H9 (cell line): Measurements from ENCODE around the gene NFYC. TPM values are rescaled to one million over a fixed set of nuclear protein-coding genes. Genes with fewer than 3 reads are reported as not detected.
A peak's percentile ranks its signal among the peaks of the same experiment; 100 is the strongest.

Source experiments
- DNase-seq: peaks from one replicate; pipeline ENCODE4 v3.0.0-alpha.2; 2017
- H2AFZ ChIP-seq: one replicate; pipeline ENCODE4 v1.6.1; 2013; ENCODE audit warnings: mild to moderate bottlenecking, low read length, control low read depth, moderate library complexity
- H2AK5ac ChIP-seq: 2 replicates; pipeline ENCODE4 v1.6.1; 2013; ENCODE audit warnings: low read length, control low read depth, mixed read lengths; ENCODE audit not compliant: insufficient read length
- H2BK120ac ChIP-seq: one replicate; pipeline ENCODE4 v1.6.1; 2013; ENCODE audit warnings: low read depth, mild to moderate bottlenecking, low read length, control low read depth, inconsistent platforms; ENCODE audit not compliant: poor library complexity, severe bottlenecking
- H2BK12ac ChIP-seq: 2 replicates; pipeline ENCODE4 v1.6.1; 2013; ENCODE audit warnings: low read length, control low read depth, mixed read lengths, low read depth; ENCODE audit not compliant: insufficient read length
- H2BK15ac ChIP-seq: 2 replicates; pipeline ENCODE4 v1.6.1; 2013; ENCODE audit warnings: low read depth, low read length, control low read depth
- H2BK20ac ChIP-seq: one replicate; pipeline ENCODE4 v1.6.1; 2013; ENCODE audit warnings: low read depth, mild to moderate bottlenecking, low read length, control low read depth, inconsistent platforms; ENCODE audit not compliant: poor library complexity, severe bottlenecking
- H2BK5ac ChIP-seq: 2 replicates; pipeline ENCODE4 v1.6.1; 2013; ENCODE audit warnings: low read length, control low read depth, mixed read lengths; ENCODE audit not compliant: insufficient read length
- H3K14ac ChIP-seq: 2 replicates; pipeline ENCODE4 v1.6.1; 2013; ENCODE audit warnings: low read length, control low read depth; ENCODE audit not compliant: insufficient read depth
- H3K18ac ChIP-seq: 2 replicates; pipeline ENCODE4 v1.6.1; 2013; ENCODE audit warnings: low read depth, mild to moderate bottlenecking, mixed read lengths, low read length, control low read depth; ENCODE audit not compliant: insufficient read length
- H3K23ac ChIP-seq: 2 replicates; pipeline ENCODE4 v1.6.1; 2013; ENCODE audit warnings: low read length, control low read depth, mixed read lengths, low read depth; ENCODE audit not compliant: insufficient read length
- H3K23me2 ChIP-seq: 2 replicates; pipeline ENCODE4 v1.6.1; 2013; ENCODE audit warnings: low read depth, mild to moderate bottlenecking, mixed read lengths, low read length, control low read depth; ENCODE audit not compliant: insufficient read length, poor library complexity, severe bottlenecking
- H3K27ac ChIP-seq: 2 replicates; pipeline ENCODE4 v1.5.1; 2013; ENCODE audit warnings: low read length, control low read depth, mixed read lengths, low read depth; ENCODE audit not compliant: insufficient read length
- H3K27me3 ChIP-seq: 2 replicates; pipeline ENCODE4 v1.6.1; 2013; ENCODE audit warnings: low read length, control low read depth, inconsistent platforms; ENCODE audit not compliant: insufficient read depth
- H3K4ac ChIP-seq: 2 replicates; pipeline ENCODE4 v1.6.1; 2013; ENCODE audit warnings: low read depth, mild to moderate bottlenecking, control low read depth, inconsistent platforms, low read length, moderate library complexity
- H3K4me1 ChIP-seq: 2 replicates; pipeline ENCODE4 v1.6.1; 2013; ENCODE audit warnings: low read length, control low read depth, inconsistent platforms; ENCODE audit not compliant: insufficient read depth
- H3K4me2 ChIP-seq: 2 replicates; pipeline ENCODE4 v1.6.1; 2013; ENCODE audit warnings: low read length, control low read depth, mixed read lengths; ENCODE audit not compliant: insufficient read length, insufficient read depth
- H3K56ac ChIP-seq: 2 replicates; pipeline ENCODE4 v1.6.1; 2013; ENCODE audit warnings: low read depth, mild to moderate bottlenecking, mixed read lengths, low read length, control low read depth; ENCODE audit not compliant: insufficient read length
- H3K79me1 ChIP-seq: 2 replicates; pipeline ENCODE4 v1.6.1; 2013; ENCODE audit warnings: low read depth, mild to moderate bottlenecking, moderate library complexity, low read length, control low read depth, inconsistent platforms; ENCODE audit not compliant: insufficient read depth, poor library complexity, severe bottlenecking
- H3K79me2 ChIP-seq: 2 replicates; pipeline ENCODE4 v1.6.1; 2013; ENCODE audit warnings: low read length, control low read depth, inconsistent platforms; ENCODE audit not compliant: insufficient read depth
- H3K9ac ChIP-seq: 2 replicates; pipeline ENCODE4 v1.6.1; 2013; ENCODE audit warnings: low read length, control low read depth, mixed read lengths; ENCODE audit not compliant: insufficient read length; ENCODE audit errors: extremely low read depth
- H3K9me3 ChIP-seq: one replicate; pipeline ENCODE4 v1.6.1; 2013; ENCODE audit warnings: low read depth, low read length, inconsistent platforms; ENCODE audit not compliant: control insufficient read depth
- H3T11ph ChIP-seq: one replicate; pipeline ENCODE4 v1.6.1; 2013; ENCODE audit warnings: mild to moderate bottlenecking, low read length, control low read depth, inconsistent platforms
- H4K20me1 ChIP-seq: one replicate; pipeline ENCODE4 v1.6.1; 2013; ENCODE audit not compliant: control insufficient read depth, insufficient read length, insufficient read depth
- H4K5ac ChIP-seq: 2 replicates; pipeline ENCODE4 v1.6.1; 2013; ENCODE audit warnings: low read depth, mild to moderate bottlenecking, mixed read lengths, low read length, control low read depth; ENCODE audit not compliant: insufficient read length
- H4K8ac ChIP-seq: replicated peaks from 2 replicates; pipeline ENCODE4 v1.6.1; 2013; ENCODE audit warnings: low read length, control low read depth, mixed read lengths, low read depth; ENCODE audit not compliant: insufficient read length
- H4K91ac ChIP-seq: 2 replicates; pipeline ENCODE4 v1.6.1; 2013; ENCODE audit warnings: low read depth, mild to moderate bottlenecking, moderate library complexity, mixed read lengths, low read length, control low read depth; ENCODE audit not compliant: insufficient read length
- H3K27ac Mint-ChIP-seq, 3 experiments: 2 replicates in 2 of 3; 3 replicates in 1 of 3; pipeline ENCODE4 v1.8.0; 2020 to 2021; ENCODE audit warnings: mixed read lengths in 3 of 3, mild to moderate bottlenecking in 1 of 3, moderate library complexity in 1 of 3
- H3K27me3 Mint-ChIP-seq: 2 replicates; pipeline ENCODE4 v1.8.0; 2021; ENCODE audit warnings: low read depth, mild to moderate bottlenecking, moderate library complexity, mixed read lengths
- H3K36me3 Mint-ChIP-seq, 3 experiments: 2 replicates in 2 of 3; 3 replicates in 1 of 3; pipeline ENCODE4 v1.8.0; 2020 to 2021; ENCODE audit warnings: low read depth in 3 of 3, mixed read lengths in 3 of 3; ENCODE audit not compliant: insufficient read depth in 1 of 3
- H3K4me1 Mint-ChIP-seq, 2 experiments: 2 replicates each; pipeline ENCODE4 v1.8.0; 2020; ENCODE audit warnings: mixed read lengths in 2 of 2
- H3K4me3 Mint-ChIP-seq, 2 experiments: 2 replicates in 1 of 2; 3 replicates in 1 of 2; pipeline ENCODE4 v1.8.0; 2020 to 2021; ENCODE audit warnings: mild to moderate bottlenecking in 2 of 2, mixed read lengths in 2 of 2, moderate library complexity in 1 of 2
- H3K9me3 Mint-ChIP-seq, 2 experiments: 2 replicates in 1 of 2; 3 replicates in 1 of 2; pipeline ENCODE4 v1.8.0; 2020; ENCODE audit warnings: mild to moderate bottlenecking in 2 of 2, mixed read lengths in 2 of 2, moderate library complexity in 1 of 2
- CTCF ChIP-seq: fragments of 200-600 bp; sonication (generic); conservative IDR thresholded peaks from 3 replicates; pipeline ENCODE4 v1.8.0; 2021; ENCODE audit warnings: antibody characterized with exemption, mild to moderate bottlenecking
- WGBS: extraction: QIAGEN DNeasy Blood & Tissue Kit; methylation state at CpG from one replicate; pipeline ENCODE4 v1.1.7; 2013; ENCODE audit warnings: missing lambda C conversion rate, low lambda C conversion rate, mixed read lengths; ENCODE audit not compliant: insufficient read length; ENCODE audit errors: extremely low coverage; 5-methylcytosine and 5-hydroxymethylcytosine counted together
- total RNA-seq: library from RNA; stranded (reverse); gene quantifications from 2 replicates; pipeline ENCODE4 v1.2.1, GENCODE V29; 2021

NFYC gene
- total RNA-seq, 1 experiment from 2014 or later, result 54.7 TPM

- no peaks in the 10 kb centered on the region for H3K79me1 ChIP-seq
- H3K27me3 ChIP-seq, result peaks cover 9% of the 10 kb centered on the region; the same call in 1 of the 2 replicates
- no peak overlapping the region for H3K27ac Mint-ChIP-seq
- no peak overlapping the region for H3K27ac ChIP-seq
- no peak overlapping the region for H3K23ac ChIP-seq
- H2BK5ac ChIP-seq, result no peak overlapping the region
- H3K9me3 ChIP-seq, result no peaks in the 10 kb centered on the region
- no peak overlapping the region for H2AFZ ChIP-seq
- H2BK15ac ChIP-seq, result no peak overlapping the region
- no peak overlapping the region for H3T11ph ChIP-seq
- TF ChIP-seq CTCF, result no peak
- no peak overlapping the region for H2BK20ac ChIP-seq
- peaks cover 17% of the 10 kb centered on the region for H3K23me2 ChIP-seq
- no peak overlapping the region for H2BK12ac ChIP-seq
- H4K20me1 ChIP-seq, result no peaks in the 10 kb centered on the region
- peak overlapping the region; percentile 71 to 88 for H3K4me3 Mint-ChIP-seq
- H4K5ac ChIP-seq, result no peak overlapping the region
- no CpG with 5 or more reads among the region's 10 CpGs for WGBS
- no peaks in the 10 kb centered on the region for H3K4me1 ChIP-seq
- H4K8ac ChIP-seq, result no peak overlapping the region
- peaks cover 11 to 28% of the 10 kb centered on the region in 2 experiments for H3K4me1 Mint-ChIP-seq
- H3K9ac ChIP-seq, result no peak overlapping the region
- H3K79me2 ChIP-seq, result no peaks in the 10 kb centered on the region
- no peak overlapping the region for H4K91ac ChIP-seq
- H2AK5ac ChIP-seq, result no peak overlapping the region
- DNase-seq, result no peak
- peaks cover 66% of the 10 kb centered on the region for H3K27me3 Mint-ChIP-seq
- no peak overlapping the region for H3K56ac ChIP-seq
- H3K4ac ChIP-seq, result no peak overlapping the region
- no peak overlapping the region for H2BK120ac ChIP-seq
- H3K36me3 Mint-ChIP-seq, result no peaks in the 10 kb centered on the region; a peak in 1 of 7 replicates
- H3K4me2 ChIP-seq, result no peak overlapping the region
- no peaks in the 10 kb centered on the region for H3K9me3 Mint-ChIP-seq
- H3K18ac ChIP-seq, result no peak overlapping the region
- H3K14ac ChIP-seq, result no peak overlapping the region
Measured at GRCh38 chr1:40784771-40785151, 93.3 kb downstream of the NFYC start.
